NT2/D1 (cell line): ENCODE measurements around the gene DBI.

Experiments
- SUZ12 ChIP-seq: IDR thresholded peaks from 2 replicates; pipeline ENCODE4 v1.6.1; 2011; ENCODE audit not compliant: insufficient read length, insufficient read depth; ENCODE audit errors: extremely low read depth
- YY1 ChIP-seq: IDR thresholded peaks from 2 replicates; pipeline ENCODE4 v1.6.1; 2011; ENCODE audit not compliant: insufficient read length, insufficient read depth
- ZNF274 ChIP-seq: IDR thresholded peaks from 2 replicates; pipeline ENCODE4 v1.6.1; 2011; ENCODE audit warnings: mild to moderate bottlenecking, low read depth, low read length

DNA sequence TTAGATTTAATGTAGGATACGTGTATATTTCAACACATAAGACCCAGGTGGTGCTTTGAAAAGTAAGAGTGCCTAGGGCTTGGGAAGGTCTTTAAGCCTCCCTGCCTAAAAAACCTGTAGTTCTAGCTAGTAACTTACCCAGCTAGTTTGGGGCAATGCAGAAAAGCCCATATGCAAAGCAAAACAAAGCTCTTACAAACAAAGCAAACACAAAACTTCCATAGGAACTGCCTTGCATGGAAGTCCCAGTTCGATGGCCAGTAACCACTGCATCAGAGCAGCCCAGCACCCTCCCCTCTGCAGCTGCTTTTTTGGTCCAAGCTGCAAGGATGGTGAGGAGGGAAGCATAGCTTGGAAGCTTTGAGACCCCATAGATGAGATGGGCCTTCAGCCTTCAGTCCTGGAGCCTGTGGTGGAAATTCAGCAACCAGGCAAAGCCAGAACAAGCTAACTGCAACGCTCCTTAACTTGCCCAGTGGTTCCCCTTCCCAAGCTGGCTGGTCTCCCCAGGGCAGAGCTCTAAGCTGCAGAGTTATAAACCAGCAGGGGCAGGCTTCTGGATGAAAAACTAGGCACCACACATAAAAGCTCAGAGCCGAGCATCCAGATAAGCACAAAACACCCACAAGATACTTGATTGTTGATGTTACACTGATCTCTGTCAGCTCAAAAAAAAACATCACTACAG, 16.3 kb upstream of the DBI start:
- TF ChIP-seq YY1 = no peak
- TF ChIP-seq ZNF274 = no peak
- no peak for TF ChIP-seq SUZ12
